Nephron (organoid): ENCODE measurements around the gene ZNF354B.
"Not testable (repeated sequence)": the region's sequence is repeated elsewhere in the genome, so short reads cannot be mapped to it uniquely, and the experiment has no call there.

Experiments used
- H3K27ac Mint-ChIP-seq, 3 experiments: 2 replicates each; pipeline ENCODE4 v1.8.0; 2020; ENCODE audit warnings: mixed read lengths in 3 of 3, mild to moderate bottlenecking in 2 of 3, moderate library complexity in 1 of 3
- H3K27me3 Mint-ChIP-seq: 2 replicates; pipeline ENCODE4 v1.8.0; 2021; ENCODE audit warnings: low read depth, mild to moderate bottlenecking, moderate library complexity, mixed read lengths
- H3K36me3 Mint-ChIP-seq: 2 replicates; pipeline ENCODE4 v1.8.0; 2020; ENCODE audit warnings: low read depth, mixed read lengths
- H3K4me1 Mint-ChIP-seq: 2 replicates; pipeline ENCODE4 v1.8.0; 2020; ENCODE audit warnings: mixed read lengths
- H3K4me3 Mint-ChIP-seq, 3 experiments: 2 replicates each; pipeline ENCODE4 v1.8.0; 2020; ENCODE audit warnings: mild to moderate bottlenecking in 3 of 3, mixed read lengths in 3 of 3, moderate library complexity in 2 of 3
- H3K9me3 Mint-ChIP-seq: 2 replicates; pipeline ENCODE4 v1.8.0; 2020; ENCODE audit warnings: mixed read lengths
- CTCF ChIP-seq, 3 experiments: fragments of 200-600 bp; sonication (generic); IDR thresholded peaks; one replicate each; pipeline ENCODE4 v1.5.0; 2021; ENCODE audit warnings: antibody characterized with exemption in 3 of 3; ENCODE audit not compliant: unreplicated experiment in 3 of 3

The ZNF354B gene

GRCh38 chr5:178869577-178869976 lies 9.8 kb downstream of the ZNF354B start:
- peaks cover 37% of the 10 kb centered on the region for H3K9me3 Mint-ChIP-seq
- no peak overlapping the region for H3K27ac Mint-ChIP-seq
- H3K4me1 Mint-ChIP-seq, result no peaks in the 10 kb centered on the region
- H3K4me3 Mint-ChIP-seq, result no peak overlapping the region
- TF ChIP-seq CTCF (IDR thresholded peaks at IDR 0.05; ENCODE audit: unreplicated experiment in 3 of 3), result no peak
- peaks cover 4% of the 10 kb centered on the region for H3K27me3 Mint-ChIP-seq
- H3K36me3 Mint-ChIP-seq, result peaks cover 99% of the 10 kb centered on the region

DNA sequence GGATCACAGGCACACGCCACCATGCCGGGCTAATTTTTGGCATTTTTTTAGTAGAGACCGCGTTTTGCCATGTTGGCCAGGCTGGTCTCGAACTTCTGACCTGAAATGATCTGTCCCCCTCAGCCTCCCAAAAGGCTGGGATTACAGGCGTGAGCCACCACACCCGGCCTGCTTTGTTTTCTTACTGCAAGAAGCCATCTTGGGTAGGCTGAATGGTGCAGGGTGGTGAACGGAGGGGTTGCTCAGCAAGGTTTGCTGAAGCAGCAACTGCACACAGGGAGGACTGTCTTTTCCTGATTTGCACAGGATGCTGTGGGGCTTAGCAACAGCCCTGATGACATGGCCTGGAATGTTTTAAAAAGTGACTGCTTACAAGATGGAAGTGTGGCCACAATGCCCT lies 10.7 kb downstream of the ZNF354B start:
- Mint-ChIP-seq H3K27me3 (peaks cover 4% of the 10 kb centered on the region), H3K4me1 (no peaks in the 10 kb centered on the region), H3K9me3 (peaks cover 45% of the 10 kb centered on the region), H3K27ac (no peak overlapping the region), H3K4me3 (no peak overlapping the region), H3K36me3 (peaks cover 99% of the 10 kb centered on the region)
- no peak for TF ChIP-seq CTCF (IDR thresholded peaks at IDR 0.05; ENCODE audit: unreplicated experiment in 3 of 3)

- TF ChIP-seq CTCF (IDR thresholded peaks at IDR 0.05; ENCODE audit: unreplicated experiment in 3 of 3), result no peak
- no peak overlapping the region for H3K4me3 Mint-ChIP-seq
- H3K27me3 Mint-ChIP-seq, result peaks cover 4% of the 10 kb centered on the region
- no peaks in the 10 kb centered on the region for H3K4me1 Mint-ChIP-seq
- no peak overlapping the region for H3K27ac Mint-ChIP-seq
- peaks cover 99% of the 10 kb centered on the region for H3K36me3 Mint-ChIP-seq
- peaks cover 64% of the 10 kb centered on the region for H3K9me3 Mint-ChIP-seq
Measured at GRCh38 chr5:178872302-178872701, 12.5 kb downstream of the ZNF354B start.

DNA sequence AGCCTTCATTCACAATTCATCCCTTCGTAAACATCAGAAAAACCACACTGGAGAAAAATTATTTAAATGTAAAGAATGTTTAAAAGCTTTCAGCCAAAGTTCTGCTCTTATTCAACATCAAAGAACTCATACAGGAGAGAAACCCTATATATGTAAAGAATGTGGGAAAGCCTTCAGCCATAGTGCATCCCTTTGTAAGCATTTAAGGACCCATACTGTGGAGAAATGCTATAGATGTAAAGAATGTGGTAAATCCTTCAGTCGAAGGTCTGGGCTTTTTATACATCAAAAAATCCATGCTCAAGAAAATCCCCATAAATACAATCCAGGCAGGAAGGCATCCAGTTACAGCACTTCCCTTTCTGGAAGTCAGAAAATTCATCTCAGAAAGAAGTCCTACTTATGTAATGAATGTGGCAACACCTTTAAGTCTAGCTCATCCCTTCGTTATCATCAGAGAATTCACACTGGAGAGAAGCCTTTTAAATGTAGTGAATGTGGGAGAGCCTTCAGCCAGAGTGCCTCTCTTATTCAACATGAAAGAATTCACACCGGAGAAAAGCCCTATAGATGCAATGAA lies 23.5 kb downstream of the ZNF354B start:
- H3K4me3 Mint-ChIP-seq, H3K4me1 Mint-ChIP-seq, H3K27ac Mint-ChIP-seq: not testable (repeated sequence)
- Mint-ChIP-seq H3K36me3 (peaks cover 99% of the 10 kb centered on the region), H3K9me3 (peaks cover 73% of the 10 kb centered on the region), H3K27me3 (peaks cover 10% of the 10 kb centered on the region)

- TF ChIP-seq CTCF (IDR thresholded peaks at IDR 0.05; ENCODE audit: unreplicated experiment in 3 of 3), result no peak
- Mint-ChIP-seq H3K9me3 (peaks cover 73% of the 10 kb centered on the region), H3K27ac (no peak overlapping the region), H3K4me3 (no peak overlapping the region), H3K36me3 (peaks cover 99% of the 10 kb centered on the region), H3K4me1 (no peaks in the 10 kb centered on the region), H3K27me3 (peaks cover 10% of the 10 kb centered on the region)
Measured at GRCh38 chr5:178883815-178884430, 24.2 kb downstream of the ZNF354B start.

DNA sequence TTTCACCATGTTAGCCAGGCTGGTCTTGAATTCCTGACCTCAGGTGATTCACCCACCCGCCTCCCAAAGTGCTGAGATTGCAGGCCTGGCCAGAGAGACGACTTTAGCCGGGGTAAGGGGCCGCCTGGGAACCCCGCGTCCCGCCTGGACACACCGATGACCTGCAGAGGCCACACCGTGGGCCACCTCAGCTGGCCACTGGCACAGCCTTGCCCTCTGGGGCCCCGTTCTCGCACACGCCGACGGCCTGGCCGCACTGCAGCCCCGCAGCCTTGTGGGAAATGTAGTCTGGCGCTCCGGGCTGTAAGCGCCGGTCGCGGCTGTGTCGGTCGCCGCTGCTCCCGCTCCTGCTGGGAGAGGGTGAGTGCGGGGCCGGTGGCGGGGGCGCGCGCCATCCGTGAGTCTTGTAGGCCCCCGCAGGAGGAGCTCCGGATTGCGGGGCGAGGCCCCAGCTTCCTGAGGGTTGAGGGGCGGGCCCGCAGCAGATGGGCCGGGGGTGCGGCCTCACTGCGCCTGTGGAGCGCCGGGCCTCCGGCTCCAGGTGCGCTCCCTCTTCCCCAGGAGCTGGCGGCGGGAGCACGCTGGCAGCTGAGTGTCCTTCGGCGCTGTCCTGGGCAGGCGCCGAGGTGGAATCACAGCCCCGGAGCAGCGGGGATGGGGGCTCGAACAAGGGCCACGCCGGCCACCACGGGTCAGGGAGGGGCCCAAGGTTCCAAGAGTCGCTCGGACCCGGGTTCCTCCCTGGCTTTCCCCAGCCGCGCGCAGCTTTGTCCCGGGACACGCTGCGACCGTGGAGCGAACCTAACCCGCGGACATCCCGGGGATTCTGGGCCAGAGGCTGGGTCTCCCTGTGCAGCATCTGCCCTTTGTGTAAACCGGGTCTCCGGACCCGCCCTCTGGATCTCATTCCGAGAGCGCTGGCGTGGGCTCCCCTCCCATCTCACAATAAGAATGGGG lies 36.1 kb downstream of the ZNF354B start, which contains the start of gene ZFP2:
TSS of gene ZFP2 (plus strand) at position 299 of the 957 bp plus-strand sequence. CDS start 35,401 bp downstream, outside the sequence.
- H3K36me3 Mint-ChIP-seq, result peaks cover 47% of the 10 kb centered on the region
- peaks cover 6% of the 10 kb centered on the region for H3K4me1 Mint-ChIP-seq
- peaks cover 18% of the 10 kb centered on the region for H3K9me3 Mint-ChIP-seq
- TF ChIP-seq CTCF (IDR thresholded peaks at IDR 0.05; ENCODE audit: unreplicated experiment in 3 of 3), result no peak
- H3K4me3 Mint-ChIP-seq, result peak within 1 kb of the TSS; percentile 94 to 98 (median 98)
- peak within 1 kb of the TSS; percentile 93 to 96 (median 95) for H3K27ac Mint-ChIP-seq
- no peaks in the 10 kb centered on the region for H3K27me3 Mint-ChIP-seq
